ENCODE data around the gene RO60.

DNA sequence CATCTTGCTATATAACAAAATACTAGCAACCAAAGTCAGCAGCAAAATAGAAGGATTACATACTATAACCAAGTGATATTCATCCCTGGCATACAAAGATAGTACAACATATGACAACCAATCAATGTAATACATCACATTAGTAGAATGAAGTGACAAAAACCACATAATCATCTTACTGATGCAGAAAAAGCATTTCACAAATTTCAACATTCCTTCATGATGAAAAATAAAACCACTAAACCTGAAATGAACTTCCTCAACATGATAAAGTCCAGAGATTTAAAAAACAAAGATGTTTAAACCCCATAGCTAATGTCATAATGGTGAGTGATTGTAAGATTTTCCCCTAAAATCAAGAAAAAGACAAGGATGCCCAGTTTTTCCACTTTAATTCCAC is 18.6 kb downstream of the RO60 start:
- TF ChIP-seq CTCF (IDR thresholded peaks at IDR 0.05): no peak
- no peak for TF ChIP-seq EZH2 (IDR thresholded peaks at IDR 0.05; ENCODE audit: borderline replicate concordance, insufficient read depth, low read depth, low read length, poor library complexity, severe bottlenecking)
